AG04449 (cell line): ENCODE data around the gene CISTR.

Experiments
- CTCF ChIA-PET: fragments of 350-600 bp; formaldehyde crosslinking; extraction: SDS; loops from one replicate; lab custom pipeline; 2021; ENCODE audit warnings: antibody characterized with exemption; lab: Yijun Ruan, JAX
- POLR2A ChIA-PET: fragments of 400-600, 350-600 bp; formaldehyde crosslinking; extraction: SDS; loops from one replicate; lab custom pipeline; 2020; ENCODE audit warnings: antibody characterized with exemption, inconsistent platforms; lab: Yijun Ruan, JAX
- DNase-seq: peaks from one replicate; pipeline ENCODE4 v3.0.0-alpha.2; 2010; ENCODE audit warnings: low read depth, low spot score
- H3K4me3 ChIP-seq: 2 replicates; pipeline ENCODE4 v1.5.1; 2011; ENCODE audit warnings: low read depth, mild to moderate bottlenecking, control low read depth, low read length
- CTCF ChIP-seq: IDR thresholded peaks from one replicate; pipeline ENCODE4 v1.5.1; 2011; ENCODE audit warnings: mild to moderate bottlenecking, moderate library complexity, low read length, control low read depth, inconsistent platforms; ENCODE audit not compliant: insufficient read depth; ENCODE audit errors: missing control alignments

CISTR gene

GRCh38 chr12:53755893-53756292, 4.1 kb upstream of the CISTR start:
- POLR2A ChIA-PET: no interaction called here
- no peak for TF ChIP-seq CTCF
- CTCF ChIA-PET: interaction anchor here (0.9 to 7.8 kb wide), 10 partner anchors 9 to 624 kb away, joined by 3 to 87 read pairs (median 16); no protein-coding TSS in a partner anchor
- no peak for DNase-seq
- H3K4me3 ChIP-seq: no peak overlapping the region

GRCh38 chr12:53755451-53755891, 3.7 kb upstream of the CISTR start:
- ChIA-PET CTCF (interaction anchor here (0.6 to 7.8 kb wide), 7 partner anchors 9 to 460 kb away, joined by 3 to 87 read pairs (median 27); no protein-coding TSS in a partner anchor), POLR2A (no interaction called here)
- DNase-seq: no peak
- no peak overlapping the region for H3K4me3 ChIP-seq
- TF ChIP-seq CTCF: no peak

GRCh38 chr12:53754633-53755264, 3.0 kb upstream of the CISTR start:
- no peak for DNase-seq
- CTCF ChIA-PET: interaction anchor here (0.6 to 7.8 kb wide), 11 partner anchors 8 to 461 kb away, joined by 3 to 87 read pairs (median 3); no protein-coding TSS in a partner anchor
- no peak for TF ChIP-seq CTCF
- H3K4me3 ChIP-seq: no peak overlapping the region
- POLR2A ChIA-PET: no interaction called here

- CTCF ChIA-PET: interaction anchor here (0.9 to 7.8 kb wide), 10 partner anchors 7 to 460 kb away, joined by 3 to 87 read pairs (median 8); no protein-coding TSS in a partner anchor
- H3K4me3 ChIP-seq: no peak overlapping the region
- POLR2A ChIA-PET: no interaction called here
- TF ChIP-seq CTCF: no peak
- no peak for DNase-seq
Observed at GRCh38 chr12:53754188-53754585, 2.4 kb upstream of the CISTR start.

GRCh38 chr12:53752621-53753020, 842 bp upstream of the CISTR start:
- POLR2A ChIA-PET: no interaction called here
- CTCF ChIA-PET: interaction anchor here (0.6 to 7.8 kb wide), 11 partner anchors 9 to 466 kb away, joined by 3 to 71 read pairs (median 14); no protein-coding TSS in a partner anchor
- DNase-seq: no peak
- no peak overlapping the region for H3K4me3 ChIP-seq
- no peak for TF ChIP-seq CTCF

GRCh38 chr12:53752192-53752601, 418 bp upstream of the CISTR start:
- CTCF ChIA-PET: interaction anchor here (0.7 to 7.8 kb wide), 8 partner anchors 10 to 406 kb away, joined by 3 to 71 read pairs (median 16); no protein-coding TSS in a partner anchor
- H3K4me3 ChIP-seq: no peak overlapping the region
- POLR2A ChIA-PET: no interaction called here

More at GRCh38 chr12:53752192-53752601, 418 bp upstream of the CISTR start:
- TF ChIP-seq CTCF: no peak
- DNase-seq: no peak
